Smooth muscle cell (in vitro differentiated cells): ENCODE data around the gene MVB12A. TPM values are rescaled to one million over a fixed set of nuclear protein-coding genes. Genes with fewer than 3 reads are reported as not detected.

Experiments
- DNase-seq: peaks from one replicate; lab custom pipeline; 2025; ENCODE audit not compliant: unreplicated experiment; lab: John Stamatoyannopoulos, UW
- H2AFZ ChIP-seq: fragments of 200-600 bp; sonication (generic); 2 replicates; pipeline ENCODE4 v1.6.0; 2016; ENCODE audit warnings: antibody characterized with exemption, low read depth, mild to moderate bottlenecking
- H3F3A ChIP-seq: fragments of 200-600 bp; sonication (generic); 2 replicates; pipeline ENCODE4 v1.6.0; 2017; ENCODE audit warnings: antibody characterized with exemption, low read depth
- H3K27ac ChIP-seq: fragments of 200-600 bp; sonication (generic); 2 replicates; pipeline ENCODE4 v1.5.1; 2016; ENCODE audit warnings: low read depth, mild to moderate bottlenecking
- H3K27me3 ChIP-seq: fragments of 200-600 bp; sonication (generic); 2 replicates; pipeline ENCODE4 v1.6.1; 2016; ENCODE audit warnings: low read depth, mild to moderate bottlenecking
- H3K36me3 ChIP-seq: fragments of 200-600 bp; sonication (generic); 2 replicates; pipeline ENCODE4 v1.5.1; 2016; ENCODE audit warnings: low read depth
- H3K4me1 ChIP-seq: fragments of 200-600 bp; sonication (generic); 2 replicates; pipeline ENCODE4 v1.5.1; 2016; ENCODE audit warnings: low read depth
- H3K4me2 ChIP-seq: fragments of 200-600 bp; sonication (generic); 2 replicates; pipeline ENCODE4 v1.6.0; 2016; ENCODE audit warnings: mild to moderate bottlenecking
- H3K4me3 ChIP-seq: fragments of 200-600 bp; sonication (generic); 2 replicates; pipeline ENCODE4 v1.5.1; 2016; ENCODE audit warnings: mild to moderate bottlenecking
- H3K79me2 ChIP-seq: fragments of 200-600 bp; sonication (generic); 2 replicates; pipeline ENCODE4 v1.6.0; 2016; ENCODE audit warnings: low read depth, mild to moderate bottlenecking
- H3K9ac ChIP-seq: fragments of 200-600 bp; sonication (generic); 2 replicates; pipeline ENCODE4 v1.6.0; 2016; ENCODE audit warnings: low read depth
- H3K9me3 ChIP-seq: fragments of 200-600 bp; sonication (generic); replicated peaks from 2 replicates; pipeline ENCODE4 v1.5.1; 2016; ENCODE audit warnings: low read depth
- H4K20me1 ChIP-seq: fragments of 200-600 bp; sonication (generic); 2 replicates; pipeline ENCODE4 v1.6.0; 2016; ENCODE audit warnings: low read depth
- WGBS: methylation state at CpG from one replicate; pipeline ENCODE4 v1.1.7; 2016; ENCODE audit warnings: low lambda C conversion rate; 5-methylcytosine and 5-hydroxymethylcytosine counted together
- polyA plus RNA-seq: library from polyadenylated mRNA; unstranded; fragments of >200 nt; fragmentation: Nextera tagmentation; extraction: Ambion mirVana; gene quantifications from 2 replicates; pipeline ENCODE4 v1.2.1, GENCODE V29; 2016
- total RNA-seq: library from RNA; depleted of rRNA; stranded (reverse); fragments of >200 nt; gene quantifications from 2 replicates; pipeline ENCODE4 v1.2.3, GENCODE V29; 2014
- TF ChIP-seq, protein P1 (sequence below): fragments of 200-600 bp; sonication (generic); IDR thresholded peaks from 2 replicates; pipeline ENCODE4 v1.5.1; 2017; ENCODE audit warnings: borderline replicate concordance, mild to moderate bottlenecking, antibody characterized with exemption; ENCODE audit not compliant: insufficient read depth, poor library complexity, severe bottlenecking

The MVB12A gene
- total and polyA plus RNA-seq, 2 experiments from 2014 or later = 68.1 to 98.1 TPM

DNA sequence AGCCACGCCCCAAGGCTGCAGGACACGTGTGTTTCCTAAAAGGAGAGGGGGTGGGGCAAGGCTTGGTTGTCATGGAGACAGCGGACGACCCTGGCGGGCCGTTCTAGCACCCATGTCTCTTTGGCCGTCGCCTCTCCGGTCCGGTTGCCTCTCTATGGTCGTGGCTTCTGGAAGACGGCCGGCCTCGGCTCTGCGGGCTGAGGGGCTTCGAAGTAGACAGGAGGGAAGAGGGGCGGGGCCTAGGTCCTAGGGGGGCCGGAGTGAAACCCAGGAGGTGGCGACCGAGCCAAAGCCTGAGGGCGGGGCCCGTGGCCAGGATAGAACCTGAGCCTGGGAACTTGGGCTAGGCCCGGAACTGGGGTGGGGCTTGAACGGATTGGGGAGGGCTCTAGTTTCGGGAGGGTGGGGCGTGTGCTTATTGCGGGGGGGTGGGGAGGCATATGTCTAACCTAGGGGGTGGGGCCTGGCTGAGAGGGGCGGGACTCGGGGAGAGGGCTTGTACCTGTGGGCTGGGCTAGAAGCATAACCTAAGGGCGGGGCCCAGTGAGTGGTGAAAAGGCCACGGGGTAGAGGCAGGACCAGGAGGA, 49.7 kb downstream of the MVB12A start:
- H3K9ac ChIP-seq = peak overlapping the region; percentile 65
- peak overlapping the region; percentile 83 for H3K4me3 ChIP-seq
- peaks cover 33% of the 10 kb centered on the region for H3K79me2 ChIP-seq
- H3K27me3 ChIP-seq = no peaks in the 10 kb centered on the region
- peak overlapping the region; percentile 82 for H3K4me2 ChIP-seq
- TF ChIP-seq, protein P1, sequence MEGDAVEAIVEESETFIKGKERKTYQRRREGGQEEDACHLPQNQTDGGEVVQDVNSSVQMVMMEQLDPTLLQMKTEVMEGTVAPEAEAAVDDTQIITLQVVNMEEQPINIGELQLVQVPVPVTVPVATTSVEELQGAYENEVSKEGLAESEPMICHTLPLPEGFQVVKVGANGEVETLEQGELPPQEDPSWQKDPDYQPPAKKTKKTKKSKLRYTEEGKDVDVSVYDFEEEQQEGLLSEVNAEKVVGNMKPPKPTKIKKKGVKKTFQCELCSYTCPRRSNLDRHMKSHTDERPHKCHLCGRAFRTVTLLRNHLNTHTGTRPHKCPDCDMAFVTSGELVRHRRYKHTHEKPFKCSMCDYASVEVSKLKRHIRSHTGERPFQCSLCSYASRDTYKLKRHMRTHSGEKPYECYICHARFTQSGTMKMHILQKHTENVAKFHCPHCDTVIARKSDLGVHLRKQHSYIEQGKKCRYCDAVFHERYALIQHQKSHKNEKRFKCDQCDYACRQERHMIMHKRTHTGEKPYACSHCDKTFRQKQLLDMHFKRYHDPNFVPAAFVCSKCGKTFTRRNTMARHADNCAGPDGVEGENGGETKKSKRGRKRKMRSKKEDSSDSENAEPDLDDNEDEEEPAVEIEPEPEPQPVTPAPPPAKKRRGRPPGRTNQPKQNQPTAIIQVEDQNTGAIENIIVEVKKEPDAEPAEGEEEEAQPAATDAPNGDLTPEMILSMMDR = no peak
- no peaks in the 10 kb centered on the region for H3F3A ChIP-seq
- peak; percentile 100 for DNase-seq
- H3K27ac ChIP-seq = peak overlapping the region; percentile 63
- WGBS = 0% methylated on average over 19 of the region's 31 CpGs
- H3K9me3 ChIP-seq = no peaks in the 10 kb centered on the region
- peaks cover 10% of the 10 kb centered on the region for H4K20me1 ChIP-seq
- peaks cover 13% of the 10 kb centered on the region for H3K4me1 ChIP-seq
- no peaks in the 10 kb centered on the region for H3K36me3 ChIP-seq
- peak overlapping the region; percentile 17 for H2AFZ ChIP-seq

DNA sequence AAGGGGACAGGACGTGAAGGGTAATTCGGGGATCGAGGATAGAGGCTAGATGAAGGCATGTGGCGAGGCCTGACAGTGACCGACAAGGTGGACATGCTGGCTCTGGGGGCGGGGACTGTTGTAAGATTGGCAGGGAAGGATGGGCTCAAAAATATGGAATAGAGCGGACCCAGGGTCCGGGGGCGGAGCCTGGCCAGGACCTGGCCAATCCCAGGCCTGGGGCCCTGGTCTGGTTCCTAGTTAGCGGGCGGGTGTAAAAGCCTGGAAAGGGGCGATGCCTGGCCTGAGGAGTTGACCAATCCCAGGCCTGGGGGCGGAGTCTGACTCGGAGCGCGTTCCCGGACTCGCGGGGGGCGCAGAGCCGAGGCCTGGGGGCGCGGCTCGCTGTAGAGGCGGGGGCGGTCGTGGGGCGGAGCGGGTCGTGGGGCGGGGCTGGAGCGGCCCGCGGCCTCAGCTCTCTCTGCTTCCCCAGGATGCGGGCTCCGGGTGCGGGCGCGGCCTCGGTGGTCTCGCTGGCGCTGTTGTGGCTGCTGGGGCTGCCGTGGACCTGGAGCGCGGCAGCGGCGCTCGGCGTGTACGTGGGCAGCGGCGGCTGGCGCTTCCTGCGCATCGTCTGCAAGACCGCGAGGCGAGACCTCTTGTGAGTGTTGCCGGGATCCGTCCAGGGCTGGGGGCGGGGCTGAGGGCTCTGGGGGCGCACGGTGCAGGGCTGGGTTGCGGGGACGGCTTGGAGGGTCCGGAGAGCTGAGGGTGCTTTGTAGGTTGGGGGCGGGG, 50.4 kb downstream of the MVB12A start, which contains the start of gene SLC27A1:
Gene SLC27A1, plus strand, starts transcription at position 457 of the 774 bp plus-strand sequence. Its CDS starts 17 bp downstream, at position 474.
- DNase-seq = peak; percentile 100
- no peaks in the 10 kb centered on the region for H3K27me3 ChIP-seq
- peaks cover 33% of the 10 kb centered on the region for H3K79me2 ChIP-seq
- H3K9me3 ChIP-seq = no peaks in the 10 kb centered on the region
- peak within 1 kb of the TSS; percentile 63 for H3K27ac ChIP-seq
- no peaks in the 10 kb centered on the region for H3K36me3 ChIP-seq
- peaks cover 10% of the 10 kb centered on the region for H4K20me1 ChIP-seq
- peak within 1 kb of the TSS; percentile 65 for H3K9ac ChIP-seq
- H3K4me2 ChIP-seq = peak within 1 kb of the TSS; percentile 86
- WGBS = under 1% methylated on average over 32 of the region's 67 CpGs
- TF ChIP-seq, protein P1 = no peak
- H2AFZ ChIP-seq = peak within 1 kb of the TSS; percentile 64
- no peaks in the 10 kb centered on the region for H3F3A ChIP-seq
- H3K4me3 ChIP-seq = peak within 1 kb of the TSS; percentile 83
- peaks cover 13% of the 10 kb centered on the region for H3K4me1 ChIP-seq

DNA sequence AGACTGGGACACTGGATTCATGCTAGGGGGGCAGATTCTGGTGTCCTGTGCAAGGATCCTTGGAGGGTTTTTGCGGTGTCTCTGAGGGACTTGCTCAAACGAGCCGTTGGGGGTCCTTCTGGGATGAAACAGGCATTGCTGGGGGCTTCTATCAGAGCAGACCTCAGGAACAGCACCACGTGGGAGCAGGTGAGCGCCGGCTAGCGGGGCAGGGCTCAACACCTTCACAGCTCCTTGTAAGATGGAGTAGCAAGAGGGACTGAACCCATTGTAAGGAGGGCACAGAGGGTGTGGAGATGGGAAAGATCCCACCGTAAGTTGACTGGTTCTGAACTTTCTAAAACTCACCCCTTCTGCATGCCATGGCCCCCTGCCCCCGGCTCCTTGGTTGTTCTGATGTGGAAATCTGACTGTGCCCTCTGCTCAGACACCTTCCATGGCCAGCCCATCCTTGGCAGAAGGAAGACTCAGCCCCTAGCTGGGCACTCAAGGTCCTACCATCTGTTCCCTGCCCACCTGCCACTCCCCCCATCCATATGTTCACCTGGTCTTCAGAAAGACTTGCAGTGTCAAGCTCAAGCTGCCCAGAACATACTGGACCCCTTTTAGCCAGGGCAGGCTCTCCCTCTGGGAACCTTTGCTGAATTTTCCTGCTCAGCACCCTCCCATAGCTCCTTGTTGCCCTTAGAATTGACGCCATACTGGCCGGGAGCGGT, 51.7 kb downstream of the MVB12A start:
- H3K27ac ChIP-seq = no peak overlapping the region
- DNase-seq = no peak
- peaks cover 13% of the 10 kb centered on the region for H3K4me1 ChIP-seq
- H3K9me3 ChIP-seq = no peaks in the 10 kb centered on the region
- no peaks in the 10 kb centered on the region for H3K27me3 ChIP-seq
- H2AFZ ChIP-seq = no peak overlapping the region
- 62% methylated on average over 12 of the region's 12 CpGs for WGBS
- H3K4me3 ChIP-seq = peak overlapping the region; percentile 83
- peaks cover 33% of the 10 kb centered on the region for H3K79me2 ChIP-seq
- H3K4me2 ChIP-seq = peak overlapping the region; percentile 86
- H3K9ac ChIP-seq = peak overlapping the region; percentile 57
- TF ChIP-seq, protein P1 = no peak
- no peaks in the 10 kb centered on the region for H3K36me3 ChIP-seq
- H3F3A ChIP-seq = no peaks in the 10 kb centered on the region
- H4K20me1 ChIP-seq = peaks cover 15% of the 10 kb centered on the region
